ENCODE results near the gene KLF2.

Gene KLF2

DNA sequence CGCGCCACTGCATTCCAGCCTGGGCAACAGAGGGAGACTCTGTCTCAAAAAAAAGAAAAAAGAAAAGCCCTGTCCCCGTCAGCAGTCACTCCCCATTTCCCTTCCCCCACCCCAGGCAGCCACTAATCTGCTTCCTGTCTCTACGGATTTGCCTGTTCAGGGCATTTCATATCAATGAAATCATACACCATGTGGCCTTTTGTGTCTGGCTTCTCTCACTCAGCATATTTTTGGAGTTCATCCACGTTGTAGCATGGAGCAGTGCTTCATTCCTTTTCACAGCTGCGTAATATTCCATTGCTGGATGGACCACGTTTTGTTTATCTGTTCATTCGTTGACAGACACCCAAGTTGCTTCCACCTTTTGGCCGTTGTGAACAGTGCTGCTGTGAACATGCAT is 36.1 kb upstream of the KLF2 start:
- DNase-seq (ENCODE audit: low read depth): no peak

DNA sequence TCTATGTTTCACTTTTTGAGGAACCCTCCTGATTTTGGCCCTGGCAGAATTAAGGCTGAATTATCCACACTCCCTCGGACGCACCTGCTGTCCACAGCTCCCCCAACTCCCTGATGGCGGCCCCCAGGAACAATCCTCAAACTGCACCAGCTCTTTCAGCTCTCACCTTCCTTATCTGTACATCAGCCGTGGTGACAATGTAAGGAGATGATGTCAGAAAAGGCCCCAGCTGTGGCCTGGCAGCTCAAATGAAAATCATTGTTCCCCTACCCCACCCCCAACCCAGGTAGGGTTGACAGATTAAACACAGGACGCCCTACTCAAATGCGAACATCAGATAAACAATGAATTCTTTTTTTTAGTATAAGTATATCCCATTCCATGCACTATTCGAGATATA is 35.0 kb upstream of the KLF2 start:
- no peak for DNase-seq (ENCODE audit: low read depth)
- no peak overlapping the region for H3K4me3 ChIP-seq (ENCODE audit: low read length)
- no peak for TF ChIP-seq CTCF (IDR thresholded peaks at IDR 0.05; ENCODE audit: insufficient read depth, low read depth, low read length, missing control alignments)

More for the DNA sequence above, 36.1 kb upstream of the KLF2 start:
- no peak for TF ChIP-seq CTCF (IDR thresholded peaks at IDR 0.05; ENCODE audit: insufficient read depth, low read depth, low read length, missing control alignments)
- H3K4me3 ChIP-seq (ENCODE audit: low read length): no peak overlapping the region

DNA sequence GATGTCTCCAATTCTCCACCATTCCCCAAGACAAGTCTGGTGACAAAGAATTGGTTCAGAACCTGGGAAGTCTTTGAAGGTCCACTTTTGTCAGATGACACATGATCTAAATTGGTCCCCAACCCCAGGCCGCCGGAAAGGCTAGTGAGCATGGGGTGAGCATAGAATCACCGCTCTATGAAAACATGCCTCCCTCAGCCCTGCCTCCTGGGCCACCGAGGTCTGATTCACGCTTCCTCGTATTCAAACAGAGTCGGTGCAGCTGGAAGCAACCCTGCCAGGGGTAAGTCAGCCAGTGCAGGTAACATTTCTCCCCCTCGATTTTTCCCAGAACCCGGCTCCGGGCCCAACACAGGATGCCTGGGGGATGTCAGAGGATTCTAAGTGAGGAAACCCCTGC is 33.9 kb upstream of the KLF2 start:
- TF ChIP-seq CTCF (IDR thresholded peaks at IDR 0.05; ENCODE audit: insufficient read depth, low read depth, low read length, missing control alignments): no peak
- no peak overlapping the region for H3K4me3 ChIP-seq (ENCODE audit: low read length)
- DNase-seq (ENCODE audit: low read depth): no peak

GRCh38 chr19:16293118-16294091 is 31.2 kb upstream of the KLF2 start:
- H3K4me3 ChIP-seq (ENCODE audit: low read length): no peak overlapping the region
- peak; percentile 8 for DNase-seq (ENCODE audit: low read depth)
- TF ChIP-seq CTCF (IDR thresholded peaks at IDR 0.05; ENCODE audit: insufficient read depth, low read depth, low read length, missing control alignments): no peak

- H3K4me3 ChIP-seq (ENCODE audit: low read length): no peak overlapping the region
- no peak for DNase-seq (ENCODE audit: low read depth)
- no peak for TF ChIP-seq CTCF (IDR thresholded peaks at IDR 0.05; ENCODE audit: insufficient read depth, low read depth, low read length, missing control alignments)
These were observed 29.6 kb upstream of the KLF2 start for GRCh38 chr19:16295057-16295456.

- no peak for DNase-seq (ENCODE audit: low read depth)
- TF ChIP-seq CTCF (IDR thresholded peaks at IDR 0.05; ENCODE audit: insufficient read depth, low read depth, low read length, missing control alignments): no peak
- no peak overlapping the region for H3K4me3 ChIP-seq (ENCODE audit: low read length)
These were observed 27.9 kb upstream of the KLF2 start for GRCh38 chr19:16296713-16297112.

All from epithelial cell of esophagus (primary cell).